CD4-positive, alpha-beta T cell treated with Interleukin-17A for 1 hour (primary cell): ENCODE results near the gene UQCRHL.

ENCODE experiments used
- DNase-seq: peaks from one replicate; pipeline ENCODE4 v3.0.0-alpha.2; 2020

UQCRHL gene

GRCh38 chr1:15796086-15796462, 11.4 kb downstream of the UQCRHL start:
- DNase-seq: no peak

- DNase-seq: no peak
These were observed 18.7 kb downstream of the UQCRHL start for GRCh38 chr1:15788624-15789301.

GRCh38 chr1:15786581-15786980, 20.9 kb downstream of the UQCRHL start:
- no peak for DNase-seq

GRCh38 chr1:15785683-15786082, 21.8 kb downstream of the UQCRHL start:
- DNase-seq: no peak

- no peak for DNase-seq
These were observed 29.3 kb downstream of the UQCRHL start for GRCh38 chr1:15777909-15778707.

GRCh38 chr1:15775706-15776105, 31.7 kb downstream of the UQCRHL start:
- DNase-seq: no peak

- DNase-seq: no peak
These were observed 35.5 kb downstream of the UQCRHL start for GRCh38 chr1:15771836-15772515.

- no peak for DNase-seq
These were observed 37.0 kb downstream of the UQCRHL start for GRCh38 chr1:15770313-15770962.

GRCh38 chr1:15768388-15768787, 39.1 kb downstream of the UQCRHL start:
- DNase-seq: no peak

GRCh38 chr1:15767941-15768340, 39.5 kb downstream of the UQCRHL start:
- no peak for DNase-seq

GRCh38 chr1:15765495-15766194, 41.8 kb downstream of the UQCRHL start:
- DNase-seq: no peak

GRCh38 chr1:15764890-15765289, 42.6 kb downstream of the UQCRHL start:
- no peak for DNase-seq

- no peak for DNase-seq
These were observed 43.1 kb downstream of the UQCRHL start for GRCh38 chr1:15764269-15764764.

GRCh38 chr1:15762546-15762945, 44.9 kb downstream of the UQCRHL start:
- no peak for DNase-seq

- no peak for DNase-seq
These were observed 45.9 kb downstream of the UQCRHL start for GRCh38 chr1:15761366-15762128.

- DNase-seq: no peak
These were observed 46.8 kb downstream of the UQCRHL start for GRCh38 chr1:15760520-15761211.

GRCh38 chr1:15758953-15759661, 48.3 kb downstream of the UQCRHL start:
- no peak for DNase-seq

- no peak for DNase-seq
These were observed 49.0 kb downstream of the UQCRHL start, which contains the start of gene FBLIM1 for GRCh38 chr1:15758343-15758931. Gene FBLIM1 (plus strand): TSS chr1:15758795. CDS start chr1:15764984, 6,189 bp downstream.

GRCh38 chr1:15757575-15758342, 49.7 kb downstream of the UQCRHL start:
- no peak for DNase-seq
